ENCODE data around the gene NRBF2.

NRBF2 gene

GRCh38 chr10:63105225-63106110 lies 27.7 kb upstream of the NRBF2 start:
- TF ChIP-seq TAF1 (IDR thresholded peaks at IDR 0.05; ENCODE audit: borderline replicate concordance, low read depth, low read length), result no peak
- TF ChIP-seq POLR2AphosphoS5 (IDR thresholded peaks at IDR 0.05; ENCODE audit: low read depth, low read length), result no peak
- TF ChIP-seq POLR2A (IDR thresholded peaks at IDR 0.05; ENCODE audit: low read depth, low read length), result no peak
- DNase-seq (ENCODE audit: insufficient read length) (no peak), FAIRE-seq (no peak)

- no peak for TF ChIP-seq POLR2AphosphoS5 (IDR thresholded peaks at IDR 0.05; ENCODE audit: low read depth, low read length)
- no peak for TF ChIP-seq POLR2A (IDR thresholded peaks at IDR 0.05; ENCODE audit: low read depth, low read length)
- FAIRE-seq, result no peak
- DNase-seq (ENCODE audit: insufficient read length), result no peak
Observed at GRCh38 chr10:63106111-63106755, 26.9 kb upstream of the NRBF2 start.

- no peak for TF ChIP-seq POLR2AphosphoS5 (IDR thresholded peaks at IDR 0.05; ENCODE audit: low read depth, low read length)
- no peak for TF ChIP-seq POLR2A (IDR thresholded peaks at IDR 0.05; ENCODE audit: low read depth, low read length)
- no peak for TF ChIP-seq TAF1 (IDR thresholded peaks at IDR 0.05; ENCODE audit: borderline replicate concordance, low read depth, low read length)
- DNase-seq (ENCODE audit: insufficient read length) (no peak), FAIRE-seq (no peak)
Observed at GRCh38 chr10:63107943-63108437, 25.1 kb upstream of the NRBF2 start.

GRCh38 chr10:63110940-63111339 lies 22.2 kb upstream of the NRBF2 start:
- FAIRE-seq, result no peak
- TF ChIP-seq POLR2AphosphoS5 (IDR thresholded peaks at IDR 0.05; ENCODE audit: low read depth, low read length) (no peak), POLR2A (IDR thresholded peaks at IDR 0.05; ENCODE audit: low read depth, low read length) (no peak), TAF1 (IDR thresholded peaks at IDR 0.05; ENCODE audit: borderline replicate concordance, low read depth, low read length) (no peak)

GRCh38 chr10:63114031-63114814 lies 18.9 kb upstream of the NRBF2 start:
- TF ChIP-seq POLR2AphosphoS5 (IDR thresholded peaks at IDR 0.05; ENCODE audit: low read depth, low read length) (no peak), TAF1 (IDR thresholded peaks at IDR 0.05; ENCODE audit: borderline replicate concordance, low read depth, low read length) (no peak)
- no peak for FAIRE-seq
- no peak for DNase-seq (ENCODE audit: insufficient read length)

More at GRCh38 chr10:63110940-63111339, 22.2 kb upstream of the NRBF2 start:
- no peak for DNase-seq (ENCODE audit: insufficient read length)

GRCh38 chr10:63115732-63116383 lies 17.3 kb upstream of the NRBF2 start:
- no peak for TF ChIP-seq POLR2AphosphoS5 (IDR thresholded peaks at IDR 0.05; ENCODE audit: low read depth, low read length)
- no peak for TF ChIP-seq TAF1 (IDR thresholded peaks at IDR 0.05; ENCODE audit: borderline replicate concordance, low read depth, low read length)
- no peak for TF ChIP-seq POLR2A (IDR thresholded peaks at IDR 0.05; ENCODE audit: low read depth, low read length)
- DNase-seq (ENCODE audit: insufficient read length), result no peak
- FAIRE-seq, result no peak

GRCh38 chr10:63116452-63117072 lies 16.6 kb upstream of the NRBF2 start:
- FAIRE-seq, result no peak
- DNase-seq (ENCODE audit: insufficient read length), result no peak
- no peak for TF ChIP-seq TAF1 (IDR thresholded peaks at IDR 0.05; ENCODE audit: borderline replicate concordance, low read depth, low read length)
- TF ChIP-seq POLR2A (IDR thresholded peaks at IDR 0.05; ENCODE audit: low read depth, low read length), result no peak
- TF ChIP-seq POLR2AphosphoS5 (IDR thresholded peaks at IDR 0.05; ENCODE audit: low read depth, low read length), result no peak

GRCh38 chr10:63119041-63119440 lies 14.1 kb upstream of the NRBF2 start:
- no peak for TF ChIP-seq TAF1 (IDR thresholded peaks at IDR 0.05; ENCODE audit: borderline replicate concordance, low read depth, low read length)
- no peak for TF ChIP-seq POLR2A (IDR thresholded peaks at IDR 0.05; ENCODE audit: low read depth, low read length)
- TF ChIP-seq POLR2AphosphoS5 (IDR thresholded peaks at IDR 0.05; ENCODE audit: low read depth, low read length), result no peak

GRCh38 chr10:63120554-63120953 lies 12.6 kb upstream of the NRBF2 start:
- DNase-seq (ENCODE audit: insufficient read length), result no peak
- no peak for TF ChIP-seq POLR2A (IDR thresholded peaks at IDR 0.05; ENCODE audit: low read depth, low read length)
- no peak for TF ChIP-seq TAF1 (IDR thresholded peaks at IDR 0.05; ENCODE audit: borderline replicate concordance, low read depth, low read length)
- TF ChIP-seq POLR2AphosphoS5 (IDR thresholded peaks at IDR 0.05; ENCODE audit: low read depth, low read length), result no peak

More at GRCh38 chr10:63119041-63119440, 14.1 kb upstream of the NRBF2 start:
- DNase-seq (ENCODE audit: insufficient read length) (no peak), FAIRE-seq (no peak)

GRCh38 chr10:63123727-63124362 lies 9.3 kb upstream of the NRBF2 start:
- no peak for DNase-seq (ENCODE audit: insufficient read length)
- no peak for FAIRE-seq
- no peak for TF ChIP-seq POLR2AphosphoS5 (IDR thresholded peaks at IDR 0.05; ENCODE audit: low read depth, low read length)
- TF ChIP-seq POLR2A (IDR thresholded peaks at IDR 0.05; ENCODE audit: low read depth, low read length), result no peak
- no peak for TF ChIP-seq TAF1 (IDR thresholded peaks at IDR 0.05; ENCODE audit: borderline replicate concordance, low read depth, low read length)

More at GRCh38 chr10:63120554-63120953, 12.6 kb upstream of the NRBF2 start:
- no peak for FAIRE-seq
